ENCODE measurements around the gene MTSS2.

Gene MTSS2

GRCh38 chr16:70715055-70715858, 29.4 kb upstream of the MTSS2 start:
- CTCF ChIA-PET = interaction anchor here (0.9 kb wide), 1 partner anchor 56 kb away, joined by 3 read pairs; no protein-coding TSS in a partner anchor
- DNase-seq (ENCODE audit: extremely low spot score) = no peak
- POLR2A ChIA-PET = no interaction called here
- TF ChIP-seq CTBP1 (IDR thresholded peaks at IDR 0.05; ENCODE audit: borderline replicate concordance) (no peak), BHLHE40 (IDR thresholded peaks at IDR 0.05; ENCODE audit: borderline replicate concordance) (no peak), ZNF384 (IDR thresholded peaks at IDR 0.05) (no peak), FOXK2 (IDR thresholded peaks at IDR 0.05) (no peak), NFRKB (IDR thresholded peaks at IDR 0.05) (no peak), FOXM1 (IDR thresholded peaks at IDR 0.05; ENCODE audit: borderline replicate concordance) (no peak), SP1 (IDR thresholded peaks at IDR 0.05) (no peak), LEF1 (IDR thresholded peaks at IDR 0.05; ENCODE audit: borderline replicate concordance) (no peak), ELF4 (IDR thresholded peaks at IDR 0.05) (no peak), ARNT (IDR thresholded peaks at IDR 0.05) (no peak), SUZ12 (IDR thresholded peaks at IDR 0.05) (no peak), HDGF (IDR thresholded peaks at IDR 0.05; ENCODE audit: borderline replicate concordance) (no peak), FOXA1 (IDR thresholded peaks at IDR 0.05) (no peak), L3MBTL2 (conservative IDR thresholded peaks at IDR 0.05) (no peak), TARDBP (IDR thresholded peaks at IDR 0.05) (no peak), PKNOX1 (IDR thresholded peaks at IDR 0.05) (no peak)

DNA sequence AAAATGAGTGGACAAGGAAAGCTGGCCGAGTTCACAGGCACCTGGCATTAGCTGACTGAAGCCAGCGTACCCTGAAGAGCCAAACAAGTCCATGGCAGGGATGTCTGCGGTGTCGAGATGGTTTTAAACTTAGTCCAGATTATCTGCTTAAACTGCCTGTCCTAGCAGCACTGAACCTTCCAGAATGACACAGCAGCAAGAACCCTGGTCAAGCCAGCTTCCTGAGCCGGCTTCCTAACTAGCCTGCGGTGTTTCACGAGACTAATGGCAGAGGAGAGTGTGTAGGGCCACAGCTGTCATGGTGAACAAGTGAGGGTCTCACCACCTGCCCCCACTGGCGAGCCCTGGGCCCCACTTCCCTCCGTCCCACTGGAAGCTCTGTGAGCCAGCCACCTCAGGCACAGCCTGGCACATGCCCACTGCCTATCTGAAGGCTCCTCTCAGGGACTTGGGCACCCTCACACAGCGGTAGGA, 28.8 kb upstream of the MTSS2 start:
- ChIA-PET POLR2A (no interaction called here), CTCF (interaction anchor here (0.9 kb wide), 1 partner anchor 57 kb away, joined by 3 read pairs; no protein-coding TSS in a partner anchor)
- no peak for TF ChIP-seq ARNT (IDR thresholded peaks at IDR 0.05)
- no peak for DNase-seq (ENCODE audit: extremely low spot score)

- DNase-seq (ENCODE audit: extremely low spot score) = no peak
- CTCF ChIA-PET = no interaction called here
- TF ChIP-seq L3MBTL2 (conservative IDR thresholded peaks at IDR 0.05) (no peak), FOXK2 (IDR thresholded peaks at IDR 0.05) (no peak), SUZ12 (IDR thresholded peaks at IDR 0.05) (no peak), ZNF384 (IDR thresholded peaks at IDR 0.05) (no peak), PKNOX1 (IDR thresholded peaks at IDR 0.05) (no peak), CTBP1 (IDR thresholded peaks at IDR 0.05; ENCODE audit: borderline replicate concordance) (no peak), SP1 (IDR thresholded peaks at IDR 0.05) (no peak), TARDBP (IDR thresholded peaks at IDR 0.05) (no peak), FOXA1 (IDR thresholded peaks at IDR 0.05) (no peak), NFRKB (IDR thresholded peaks at IDR 0.05) (no peak), BHLHE40 (IDR thresholded peaks at IDR 0.05; ENCODE audit: borderline replicate concordance) (no peak), ARNT (IDR thresholded peaks at IDR 0.05) (no peak), HDGF (IDR thresholded peaks at IDR 0.05; ENCODE audit: borderline replicate concordance) (no peak), ELF4 (IDR thresholded peaks at IDR 0.05) (no peak), FOXM1 (IDR thresholded peaks at IDR 0.05; ENCODE audit: borderline replicate concordance) (no peak), LEF1 (IDR thresholded peaks at IDR 0.05; ENCODE audit: borderline replicate concordance) (no peak)
- POLR2A ChIA-PET = no interaction called here
These were observed 28.0 kb upstream of the MTSS2 start for GRCh38 chr16:70713824-70714223.

DNA sequence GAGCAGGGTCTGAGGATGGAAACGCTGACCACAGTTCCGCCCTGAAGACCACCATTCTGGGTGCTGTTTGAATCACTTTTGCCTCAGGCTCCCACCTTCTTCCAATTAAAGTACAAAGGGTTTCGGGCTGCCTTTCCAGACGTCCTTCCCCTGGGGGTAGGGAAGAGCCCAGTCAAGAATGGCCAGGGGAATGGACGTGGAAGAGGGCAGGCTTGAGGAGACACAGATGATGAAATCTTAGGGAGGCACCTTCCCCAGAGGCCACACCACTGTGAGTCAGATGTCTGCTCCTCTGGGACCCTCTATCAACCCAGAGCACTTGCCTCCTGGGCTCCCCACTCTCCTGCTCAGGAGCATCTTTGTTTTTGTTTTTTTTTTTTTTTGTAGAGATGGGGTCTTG, 27.5 kb upstream of the MTSS2 start:
- DNase-seq (ENCODE audit: extremely low spot score) = no peak
- ChIA-PET CTCF (no interaction called here), POLR2A (no interaction called here)
- TF ChIP-seq L3MBTL2 (conservative IDR thresholded peaks at IDR 0.05) (no peak), ZNF384 (IDR thresholded peaks at IDR 0.05) (no peak), CTBP1 (IDR thresholded peaks at IDR 0.05; ENCODE audit: borderline replicate concordance) (no peak), SUZ12 (IDR thresholded peaks at IDR 0.05) (no peak), NFRKB (IDR thresholded peaks at IDR 0.05) (no peak), FOXM1 (IDR thresholded peaks at IDR 0.05; ENCODE audit: borderline replicate concordance) (no peak), ELF4 (IDR thresholded peaks at IDR 0.05) (no peak)

GRCh38 chr16:70712942-70713341, 27.1 kb upstream of the MTSS2 start:
- ChIA-PET POLR2A (no interaction called here), CTCF (no interaction called here)
- DNase-seq (ENCODE audit: extremely low spot score) = no peak
- TF ChIP-seq NFRKB (IDR thresholded peaks at IDR 0.05) (no peak), FOXA1 (IDR thresholded peaks at IDR 0.05) (no peak), HDGF (IDR thresholded peaks at IDR 0.05; ENCODE audit: borderline replicate concordance) (no peak)

GRCh38 chr16:70712359-70712758, 26.5 kb upstream of the MTSS2 start:
- CTCF ChIA-PET = no interaction called here
- POLR2A ChIA-PET = no interaction called here
- DNase-seq (ENCODE audit: extremely low spot score) = no peak
- no peak for TF ChIP-seq FOXK2 (IDR thresholded peaks at IDR 0.05)

DNA sequence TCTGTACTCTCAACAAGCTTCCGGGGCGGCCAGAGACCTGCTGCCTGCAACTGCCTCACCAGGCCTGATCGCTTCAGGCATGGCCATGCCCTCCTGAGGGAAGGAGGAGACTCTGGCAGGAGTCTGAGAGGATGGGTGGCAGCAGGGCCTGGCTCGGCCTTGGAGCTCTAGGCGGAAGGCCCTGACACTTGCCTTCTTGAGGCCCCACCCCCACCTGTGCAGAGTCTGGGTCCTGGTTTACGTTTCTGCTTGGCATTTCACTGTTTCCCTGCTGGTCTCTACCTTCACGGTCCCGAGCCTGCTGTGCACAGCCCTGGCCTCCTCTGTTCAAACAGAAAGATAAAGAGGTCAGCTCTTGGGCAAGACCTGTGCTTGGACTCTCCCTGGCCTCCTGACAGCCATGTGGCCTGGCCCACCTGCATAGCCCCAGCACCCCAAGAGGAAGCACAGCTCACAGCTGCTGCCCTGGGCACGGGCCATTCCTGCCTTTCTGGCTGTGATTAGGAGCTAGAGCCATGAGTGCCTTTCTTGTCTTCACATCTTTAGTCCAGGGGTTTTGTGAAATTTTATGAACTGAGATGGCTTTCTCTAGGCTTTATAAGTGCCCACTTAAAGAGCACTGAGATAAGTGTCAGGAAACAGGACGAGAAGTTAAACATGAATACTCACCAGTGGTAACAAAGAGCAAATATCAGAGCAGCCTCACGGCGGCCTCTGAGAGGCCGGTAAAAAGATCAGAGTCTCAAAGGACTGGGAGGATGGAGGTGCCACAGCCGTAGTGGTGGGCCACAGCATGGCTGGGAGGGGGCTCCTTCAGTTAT, 25.6 kb upstream of the MTSS2 start:
- DNase-seq (ENCODE audit: extremely low spot score) = no peak
- ChIA-PET CTCF (no interaction called here), POLR2A (no interaction called here)
- TF ChIP-seq HDGF (IDR thresholded peaks at IDR 0.05; ENCODE audit: borderline replicate concordance) = no peak
- no peak for TF ChIP-seq FOXA1 (IDR thresholded peaks at IDR 0.05)
- no peak for TF ChIP-seq ARNT (IDR thresholded peaks at IDR 0.05)
- no peak for TF ChIP-seq BHLHE40 (IDR thresholded peaks at IDR 0.05; ENCODE audit: borderline replicate concordance)
- no peak for TF ChIP-seq FOXM1 (IDR thresholded peaks at IDR 0.05; ENCODE audit: borderline replicate concordance)
- TF ChIP-seq LEF1 (IDR thresholded peaks at IDR 0.05; ENCODE audit: borderline replicate concordance) = no peak
- no peak for TF ChIP-seq PKNOX1 (IDR thresholded peaks at IDR 0.05)

All from HEK293T (cell line).